ENCODE results near the gene RAPSN. TPM values are rescaled to one million over a fixed set of nuclear protein-coding genes. Genes with fewer than 3 reads are reported as not detected.

Gene RAPSN
- total and polyA plus RNA-seq, 12 donors, result 0.18 to 5.1 (median 2.1) TPM

- H3K27me3 ChIP-seq, result no peaks in the 10 kb centered on the region
- no peak for TF ChIP-seq CTCF (IDR thresholded peaks at IDR 0.05)
- TF ChIP-seq POLR2A (IDR thresholded peaks at IDR 0.05), result no peak
- no peak overlapping the region for H3K27ac ChIP-seq
- WGBS, 4 donors, result 70 to 75% (median 72%) methylated on average over 4 of the region's 4 CpGs
- H3K4me3 ChIP-seq, result no peak overlapping the region
- intact Hi-C loops (cut with DNase I), result no loop called here
- no peak for DNase-seq
- no peaks in the 10 kb centered on the region for H3K9me3 ChIP-seq (replicated peaks in 1 of 3)
- no peaks in the 10 kb centered on the region for H3K36me3 ChIP-seq (replicated peaks in 1 of 2)
- peaks cover 17 to 40% of the 10 kb centered on the region in 2 donors for H3K4me1 ChIP-seq (replicated peaks in 1 of 2)
Observed at GRCh38 chr11:47495011-47495855, 46.3 kb upstream of the RAPSN start.

GRCh38 chr11:47489395-47489755 is 40.4 kb upstream of the RAPSN start:
- Histone ChIP-seq H3K27me3 (no peaks in the 10 kb centered on the region), H3K4me3 (no peak overlapping the region), H3K9me3 (replicated peaks in 1 of 3) (no peaks in the 10 kb centered on the region), H3K27ac (peak overlapping the region in 1 of 5 donors; percentile 18), H3K4me1 (replicated peaks in 1 of 2) (peaks cover 11 to 25% of the 10 kb centered on the region in 2 donors), H3K36me3 (replicated peaks in 1 of 2) (peaks cover 0 to 27% of the 10 kb centered on the region in 2 donors)
- intact Hi-C loops (cut with DNase I), result no loop called here
- no peak for DNase-seq
- 59 to 68% (median 65%) methylated on average over 2 of the region's 2 CpGs for WGBS, 4 donors
- TF ChIP-seq CTCF (IDR thresholded peaks at IDR 0.05) (no peak), POLR2A (IDR thresholded peaks at IDR 0.05) (no peak)

- H3K4me3 ChIP-seq, result no peak overlapping the region
- peaks cover 11 to 25% of the 10 kb centered on the region in 2 donors for H3K4me1 ChIP-seq (replicated peaks in 1 of 2)
- intact Hi-C loops (cut with DNase I), result no loop called here
- H3K36me3 ChIP-seq (replicated peaks in 1 of 2), result peaks cover 0 to 32% of the 10 kb centered on the region in 2 donors
- 60 to 69% (median 68%) methylated on average over 6 of the region's 6 CpGs for WGBS, 4 donors
- H3K27me3 ChIP-seq, result no peaks in the 10 kb centered on the region
- DNase-seq, result no peak
- no peaks in the 10 kb centered on the region for H3K9me3 ChIP-seq (replicated peaks in 1 of 3)
- H3K27ac ChIP-seq, result peak overlapping the region in 3 of 5 donors; percentile 15 to 41 (median 18)
- no peak for TF ChIP-seq CTCF (IDR thresholded peaks at IDR 0.05)
Observed at GRCh38 chr11:47488674-47489394, 39.9 kb upstream of the RAPSN start.

- TF ChIP-seq POLR2A (IDR thresholded peaks at IDR 0.05) (no peak), CTCF (IDR thresholded peaks at IDR 0.05) (no peak)
- DNase-seq, result no peak
- peak overlapping the region in 3 of 5 donors; percentile 15 to 41 (median 18) for H3K27ac ChIP-seq
- peaks cover 0 to 39% of the 10 kb centered on the region in 2 donors for H3K36me3 ChIP-seq (replicated peaks in 1 of 2)
- H3K4me3 ChIP-seq, result no peak overlapping the region
- peaks cover 11 to 25% of the 10 kb centered on the region in 2 donors for H3K4me1 ChIP-seq (replicated peaks in 1 of 2)
- intact Hi-C loops (cut with DNase I), result no loop called here
- H3K9me3 ChIP-seq (replicated peaks in 1 of 3), result no peaks in the 10 kb centered on the region
- H3K27me3 ChIP-seq, result no peaks in the 10 kb centered on the region
- whole genome bisulfite sequencing, 4 donors, result 59 to 68% (median 65%) methylated on average over 3 of the region's 3 CpGs
Observed at GRCh38 chr11:47488111-47488510, 39.2 kb upstream of the RAPSN start.

All from adrenal gland (tissue), 12 donors.